Effector memory CD4-positive, alpha-beta T cell (primary cell): ENCODE results near the gene WDR83.

Source experiments
- DNase-seq, 3 donors: peaks; one replicate each; pipeline ENCODE4 v3.0.0-alpha.2; 2020
- H3K27ac ChIP-seq: 2 replicates; pipeline ENCODE4 v1.7.0; 2013; ENCODE audit warnings: mild to moderate bottlenecking, low read length, moderate library complexity; ENCODE audit not compliant: insufficient read depth, poor library complexity, severe bottlenecking
- H3K27me3 ChIP-seq: replicated peaks from 2 replicates; pipeline ENCODE4 v1.7.0; 2013; ENCODE audit warnings: mild to moderate bottlenecking, low read length; ENCODE audit not compliant: insufficient read depth, control insufficient read depth, poor library complexity, severe bottlenecking
- H3K36me3 ChIP-seq: 2 replicates; pipeline ENCODE4 v1.7.0; 2013; ENCODE audit warnings: mild to moderate bottlenecking, low read length, moderate library complexity; ENCODE audit not compliant: control insufficient read depth, insufficient read depth
- H3K4me1 ChIP-seq: 2 replicates; pipeline ENCODE4 v1.7.0; 2013; ENCODE audit warnings: low read length, mild to moderate bottlenecking; ENCODE audit not compliant: control insufficient read depth, insufficient read depth, poor library complexity, severe bottlenecking
- H3K4me3 ChIP-seq: 2 replicates; pipeline ENCODE4 v1.7.0; 2013; ENCODE audit warnings: low read length, low read depth, mild to moderate bottlenecking; ENCODE audit not compliant: insufficient read depth, poor library complexity, severe bottlenecking
- H3K9me3 ChIP-seq: 2 replicates; pipeline ENCODE4 v1.7.0; 2013; ENCODE audit warnings: mild to moderate bottlenecking, low read length, moderate library complexity; ENCODE audit not compliant: control insufficient read depth

Gene WDR83

DNA sequence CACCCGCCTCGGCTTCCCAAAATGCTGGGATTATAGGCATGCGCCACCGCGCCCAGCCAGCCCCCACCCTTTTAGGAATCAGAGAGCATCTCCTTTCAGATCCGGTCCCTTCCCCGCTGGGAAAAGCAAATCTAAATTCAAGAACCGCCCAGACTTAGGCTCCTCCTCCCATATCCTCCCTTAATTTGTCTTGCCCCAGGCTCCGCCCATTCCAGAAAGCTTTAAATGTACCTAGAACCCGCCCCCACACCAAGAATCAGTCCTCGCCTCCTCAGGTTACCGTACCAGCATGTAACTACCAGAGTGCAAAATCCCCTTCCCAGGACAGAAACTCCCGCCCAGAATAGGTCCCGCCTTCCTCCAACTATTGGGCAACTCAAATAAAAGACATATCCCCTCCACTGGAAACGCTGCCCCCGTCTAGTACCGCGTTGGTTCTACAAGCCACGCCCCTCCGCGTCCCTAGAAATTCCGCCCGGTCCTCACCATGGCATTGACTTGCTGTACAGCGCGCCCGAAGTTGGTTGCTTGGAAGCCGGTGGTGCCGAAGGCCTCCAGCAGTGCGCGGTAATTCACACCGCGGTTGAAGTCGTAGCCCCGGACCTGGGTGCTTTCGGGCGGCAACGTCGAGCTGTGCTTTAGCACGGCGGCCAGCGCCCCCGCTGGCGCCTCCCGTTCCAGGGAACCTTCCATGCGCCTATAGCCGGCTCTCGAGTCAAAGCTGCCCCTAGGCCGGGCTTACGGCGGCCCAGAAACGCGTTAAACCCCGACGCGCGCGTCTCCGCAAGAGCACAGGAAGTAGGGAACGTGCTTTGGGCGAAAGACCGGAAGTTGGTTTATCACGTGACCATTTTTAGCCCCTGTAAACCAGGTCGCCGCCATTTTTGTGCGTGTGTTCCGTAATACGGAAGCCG is 14.7 kb downstream of the WDR83 start, which contains the start of gene DHPS:
TSS of gene DHPS (minus strand) at position 807 of the 914 bp plus-strand sequence. CDS start at position 693, 114 bp downstream.
- peak within 1 kb of the TSS; percentile 98 for H3K27ac ChIP-seq
- H3K4me3 ChIP-seq = peak within 1 kb of the TSS; percentile 90
- DNase-seq = peak; percentile 82 to 91 (median 88)
- H3K9me3 ChIP-seq = no peaks in the 10 kb centered on the region
- H3K36me3 ChIP-seq = peaks cover 33% of the 10 kb centered on the region
- peaks cover 19% of the 10 kb centered on the region for H3K4me1 ChIP-seq
- H3K27me3 ChIP-seq = no peaks in the 10 kb centered on the region

DNA sequence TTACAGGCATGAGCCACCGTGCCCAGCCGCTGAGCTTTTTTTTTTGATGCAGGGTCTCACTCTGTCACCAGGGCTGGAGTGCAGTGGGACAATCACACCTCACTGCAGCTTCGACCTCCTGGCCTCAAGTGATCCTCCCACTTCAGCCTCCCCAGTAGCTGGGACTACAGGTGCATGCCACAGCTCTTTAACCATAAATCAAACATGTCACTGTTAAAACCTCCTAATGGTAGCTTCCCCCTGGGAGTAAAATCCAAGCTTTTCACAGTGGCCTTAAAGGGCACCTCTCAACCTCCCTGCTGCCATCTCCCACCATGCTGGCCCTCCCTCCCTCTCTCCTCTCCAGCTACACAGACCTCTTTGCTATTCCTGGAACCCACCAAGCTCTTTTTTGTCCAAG is 19.2 kb downstream of the WDR83 start:
- Histone ChIP-seq H3K9me3 (no peaks in the 10 kb centered on the region), H3K27ac (no peak overlapping the region), H3K4me1 (peaks cover 7% of the 10 kb centered on the region), H3K4me3 (no peak overlapping the region), H3K36me3 (no peaks in the 10 kb centered on the region), H3K27me3 (no peaks in the 10 kb centered on the region)
- no peak for DNase-seq

GRCh38 chr19:12687496-12688196 is 21.0 kb downstream of the WDR83 start, which contains the start of gene GNG14:
Gene GNG14 (plus strand): TSS chr19:12687998. CDS start chr19:12688049, 51 bp downstream.
- DNase-seq = no peak
- Histone ChIP-seq H3K27ac (no peak within 1 kb of the TSS), H3K9me3 (no peaks in the 10 kb centered on the region), H3K4me3 (no peak within 1 kb of the TSS), H3K36me3 (no peaks in the 10 kb centered on the region), H3K27me3 (no peaks in the 10 kb centered on the region), H3K4me1 (no peaks in the 10 kb centered on the region)

DNA sequence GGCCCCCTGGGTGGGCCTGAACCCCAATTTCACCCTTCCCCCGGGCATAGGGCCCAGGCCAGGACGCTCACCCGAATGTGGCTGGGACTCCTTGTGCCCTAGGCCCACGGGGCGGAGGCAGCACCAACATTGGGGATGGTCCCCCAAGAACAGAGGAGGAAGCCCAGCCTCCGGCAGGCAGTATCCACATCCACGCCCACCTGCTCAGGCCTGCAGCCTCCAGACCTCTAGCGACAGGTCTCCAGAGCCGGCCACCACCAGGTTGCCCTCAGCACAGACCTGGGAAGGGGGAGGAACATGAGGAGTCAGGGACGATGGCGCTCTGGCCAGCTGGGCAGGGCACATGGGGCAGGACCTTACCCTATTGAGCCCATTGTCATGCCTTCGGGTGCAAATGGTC is 22.4 kb downstream of the WDR83 start:
- no peak for DNase-seq
- no peak overlapping the region for H3K27ac ChIP-seq

DNA sequence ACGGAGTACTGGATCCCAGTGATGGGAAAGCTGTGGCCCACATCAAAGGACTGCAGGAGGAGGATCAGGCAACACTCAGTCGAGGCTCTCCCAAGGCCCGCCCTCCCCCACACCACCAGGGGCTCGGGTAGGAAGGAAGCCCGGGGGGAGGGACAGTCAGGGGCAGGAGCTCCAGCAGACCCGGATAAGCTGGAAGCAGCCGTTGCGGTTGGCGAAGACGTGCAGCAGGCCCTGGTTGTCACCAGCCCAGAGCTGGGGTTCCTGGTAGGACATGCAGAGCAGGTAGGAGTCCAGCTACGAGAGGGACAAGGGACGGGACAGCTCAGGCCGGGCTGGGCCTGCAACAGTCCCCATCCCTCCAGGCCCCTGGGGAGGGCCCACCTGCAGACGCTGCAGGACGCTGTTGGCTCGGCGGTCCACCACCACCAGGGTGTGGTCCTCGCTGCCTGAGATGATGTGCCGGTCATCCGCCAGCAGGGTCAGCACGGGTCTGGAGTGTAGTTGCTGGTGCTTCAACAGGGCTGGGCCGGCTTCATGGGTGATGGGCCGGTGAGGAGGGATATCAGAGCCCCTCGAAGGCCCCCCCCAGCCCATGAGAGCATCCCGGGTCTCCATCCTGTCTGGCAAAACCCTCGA is 23.1 kb downstream of the WDR83 start:
- Histone ChIP-seq H3K4me1 (no peaks in the 10 kb centered on the region), H3K27ac (no peak overlapping the region), H3K27me3 (no peaks in the 10 kb centered on the region), H3K4me3 (no peak overlapping the region), H3K9me3 (no peaks in the 10 kb centered on the region), H3K36me3 (no peaks in the 10 kb centered on the region)
- no peak for DNase-seq

More for the DNA sequence above, 22.4 kb downstream of the WDR83 start:
- Histone ChIP-seq H3K4me1 (no peaks in the 10 kb centered on the region), H3K36me3 (no peaks in the 10 kb centered on the region), H3K9me3 (no peaks in the 10 kb centered on the region), H3K4me3 (no peak overlapping the region), H3K27me3 (no peaks in the 10 kb centered on the region)

- Histone ChIP-seq H3K27ac (no peak overlapping the region), H3K36me3 (no peaks in the 10 kb centered on the region), H3K27me3 (no peaks in the 10 kb centered on the region), H3K9me3 (no peaks in the 10 kb centered on the region), H3K4me3 (no peak overlapping the region), H3K4me1 (peaks cover 11% of the 10 kb centered on the region)
- DNase-seq = no peak
Observed at GRCh38 chr19:12692960-12693359, 26.4 kb downstream of the WDR83 start.

DNA sequence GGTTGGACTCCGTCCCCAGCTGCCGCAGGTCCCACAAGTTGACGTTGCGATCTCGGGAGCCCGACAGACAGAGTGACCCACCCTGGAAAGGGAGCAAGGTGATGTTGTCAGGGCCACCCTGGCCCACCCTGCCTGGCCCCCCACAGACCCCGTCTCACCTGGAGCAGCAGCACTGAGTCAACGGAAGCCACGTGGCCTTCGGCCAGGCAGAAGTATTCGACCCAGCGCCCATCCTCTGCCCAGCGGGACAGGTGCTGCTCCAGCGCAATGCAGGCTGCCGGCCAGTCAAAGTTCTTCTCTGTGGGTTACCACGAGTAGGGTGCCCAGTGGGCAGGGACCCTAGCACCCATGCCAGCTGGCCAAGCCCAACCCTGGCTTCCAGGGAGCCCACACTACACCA is 28.0 kb downstream of the WDR83 start:
- Histone ChIP-seq H3K9me3 (no peaks in the 10 kb centered on the region), H3K36me3 (no peaks in the 10 kb centered on the region), H3K4me3 (no peak overlapping the region), H3K27me3 (no peaks in the 10 kb centered on the region), H3K27ac (no peak overlapping the region), H3K4me1 (peaks cover 11% of the 10 kb centered on the region)
- no peak for DNase-seq

GRCh38 chr19:12695096-12695495 is 28.5 kb downstream of the WDR83 start:
- peaks cover 11% of the 10 kb centered on the region for H3K4me1 ChIP-seq
- no peak overlapping the region for H3K4me3 ChIP-seq
- no peaks in the 10 kb centered on the region for H3K9me3 ChIP-seq
- H3K27ac ChIP-seq = no peak overlapping the region
- no peak for DNase-seq
- H3K36me3 ChIP-seq = no peaks in the 10 kb centered on the region
- no peaks in the 10 kb centered on the region for H3K27me3 ChIP-seq

- Histone ChIP-seq H3K4me3 (peak overlapping the region; percentile 72), H3K36me3 (no peaks in the 10 kb centered on the region), H3K27me3 (no peaks in the 10 kb centered on the region), H3K9me3 (no peaks in the 10 kb centered on the region), H3K27ac (no peak overlapping the region), H3K4me1 (peaks cover 11% of the 10 kb centered on the region)
- DNase-seq = no peak
Observed at GRCh38 chr19:12695514-12695913, 28.9 kb downstream of the WDR83 start.
